Inflammatory macrophage (primary cell): ENCODE measurements around the gene SHH.
"Not testable (repeated sequence)": the region's sequence is repeated elsewhere in the genome, so short reads cannot be mapped to it uniquely, and the experiment has no call there.

Experiments used
- DNase-seq, 2 donors: peaks; one replicate each; pipeline ENCODE4 v3.0.0-alpha.2; 2020 to 2022

SHH gene

DNA sequence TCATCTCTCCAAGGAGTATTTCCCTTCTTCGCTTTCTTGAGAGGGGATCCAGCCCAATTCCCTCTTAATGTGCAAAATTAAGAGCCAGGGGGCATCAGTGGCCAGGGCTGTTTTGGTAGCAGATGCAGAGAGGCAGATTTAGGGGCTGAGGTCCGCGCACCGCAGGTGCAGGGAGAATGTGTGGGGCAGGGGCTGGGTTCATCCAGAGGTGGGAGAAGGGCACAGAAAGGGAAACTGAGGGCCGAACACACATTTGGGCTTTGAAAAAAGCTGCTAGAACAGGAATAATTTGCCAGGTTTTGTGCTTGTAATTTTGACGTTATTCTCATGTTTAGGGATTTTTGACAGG, 6.5 kb upstream of the SHH start:
- no peak for DNase-seq

GRCh38 chr7:155818154-155818819, 6.0 kb upstream of the SHH start:
- DNase-seq = no peak

DNA sequence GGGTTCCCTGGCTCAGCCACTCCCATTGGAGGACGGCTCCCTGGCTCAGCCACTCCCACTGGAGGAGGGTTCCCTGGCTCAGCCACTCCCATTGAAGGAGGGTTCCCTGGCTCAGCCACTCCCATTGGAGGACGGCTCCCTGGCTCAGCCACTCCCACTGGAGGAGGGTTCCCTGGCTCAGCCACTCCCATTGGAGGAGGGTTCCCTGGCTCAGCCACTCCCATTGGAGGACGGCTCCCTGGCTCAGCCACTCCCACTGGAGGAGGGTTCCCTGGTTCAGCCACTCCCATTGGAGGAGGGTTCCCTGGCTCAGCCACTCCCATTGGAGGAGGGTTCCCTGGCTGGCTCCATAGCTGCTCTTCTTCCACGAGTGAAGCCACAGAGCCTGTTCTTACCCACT, 5.3 kb upstream of the SHH start:
- DNase-seq = not testable (repeated sequence)

DNA sequence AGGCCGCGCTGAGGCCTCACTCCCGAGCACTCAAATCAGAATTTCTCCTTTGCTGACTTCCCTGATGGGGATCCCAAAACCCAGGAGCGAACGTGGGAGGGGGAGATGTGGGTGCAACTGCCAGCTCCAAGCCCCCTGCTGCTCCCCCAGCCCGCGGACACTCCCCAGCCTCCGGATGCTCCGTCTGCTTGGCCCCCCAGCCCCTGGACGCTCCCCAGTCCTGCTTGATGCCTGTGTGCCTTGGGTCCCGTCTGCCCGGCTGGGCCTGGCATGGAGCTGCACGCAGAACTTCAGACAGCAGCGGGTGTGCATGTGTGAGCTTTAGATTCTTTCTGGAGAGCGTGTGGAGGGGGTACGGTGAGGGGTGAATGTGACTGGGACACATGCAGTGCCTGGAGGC, 4.7 kb upstream of the SHH start:
- no peak for DNase-seq

GRCh38 chr7:155816192-155816508, 3.9 kb upstream of the SHH start:
- DNase-seq = no peak

GRCh38 chr7:155815332-155816191, 3.3 kb upstream of the SHH start:
- DNase-seq = peak; percentile 32 to 46

DNA sequence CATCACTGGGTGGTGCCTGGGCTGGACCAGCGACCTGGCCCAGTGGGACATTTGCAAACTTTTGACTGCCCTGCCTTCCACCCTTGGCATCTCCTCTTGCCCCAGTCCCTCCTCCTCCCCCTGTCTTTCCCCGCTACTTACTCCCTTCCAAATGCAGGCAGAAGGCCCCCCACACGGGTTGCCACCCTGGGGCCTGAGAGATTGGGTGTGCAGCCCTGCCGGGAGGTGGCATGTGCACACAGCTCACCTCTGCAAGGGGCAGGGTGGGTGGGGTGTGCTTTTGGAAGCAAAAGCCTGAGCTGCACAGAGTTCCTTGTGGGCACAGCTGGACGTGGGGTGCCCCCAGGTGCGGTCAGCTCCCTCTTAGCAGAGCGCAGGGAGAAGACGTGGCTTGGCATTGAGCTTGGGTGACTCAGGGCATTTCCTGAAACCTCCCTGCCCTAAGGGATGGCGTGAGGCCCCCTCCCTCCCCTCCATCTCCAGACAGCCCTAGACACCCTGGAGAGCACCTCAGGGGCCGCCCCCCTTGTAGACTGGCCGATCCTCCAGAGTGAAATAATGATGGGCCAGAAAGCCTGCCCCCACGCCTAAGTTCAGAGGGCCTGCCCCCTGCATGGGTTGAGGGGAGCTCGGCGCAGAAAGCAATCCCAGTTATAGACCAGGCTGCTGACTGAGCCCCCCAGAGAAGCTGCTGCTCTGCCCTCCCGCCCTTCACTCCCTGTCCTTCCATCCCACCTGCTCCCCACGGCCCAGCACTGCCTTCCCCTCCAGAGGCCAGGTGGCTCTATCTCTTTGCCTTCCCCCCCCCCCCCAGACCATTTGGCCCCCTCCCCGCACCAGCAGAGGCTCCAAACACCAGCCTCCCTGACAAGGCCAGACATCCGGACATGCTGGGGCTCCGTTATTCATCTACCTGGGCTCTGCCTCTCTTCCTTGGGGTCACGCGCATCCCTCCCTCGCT, 2.3 kb upstream of the SHH start:
- no peak for DNase-seq

GRCh38 chr7:155813546-155814315, 1.5 kb upstream of the SHH start:
- DNase-seq = no peak

DNA sequence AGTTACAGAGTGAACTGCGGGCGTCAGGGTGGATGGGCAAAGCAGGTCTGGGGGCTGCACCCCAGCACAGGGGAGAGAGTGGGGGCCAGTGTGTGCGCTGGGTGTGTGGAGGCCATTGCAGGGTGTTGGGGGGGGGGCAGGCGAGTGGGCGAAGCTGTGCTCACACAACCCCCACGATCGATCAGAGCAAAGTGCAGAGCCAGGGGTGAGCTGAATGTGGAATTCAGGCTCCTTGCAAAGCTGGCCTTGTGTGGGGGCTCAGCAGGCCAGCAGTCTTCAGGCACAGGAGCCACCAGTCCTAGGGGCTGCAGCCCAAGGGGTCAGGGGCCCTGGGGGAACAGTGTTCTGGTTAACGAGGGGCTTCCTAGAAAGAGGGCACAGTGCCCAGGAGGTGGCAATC, 862 bp upstream of the SHH start:
- no peak for DNase-seq

DNA sequence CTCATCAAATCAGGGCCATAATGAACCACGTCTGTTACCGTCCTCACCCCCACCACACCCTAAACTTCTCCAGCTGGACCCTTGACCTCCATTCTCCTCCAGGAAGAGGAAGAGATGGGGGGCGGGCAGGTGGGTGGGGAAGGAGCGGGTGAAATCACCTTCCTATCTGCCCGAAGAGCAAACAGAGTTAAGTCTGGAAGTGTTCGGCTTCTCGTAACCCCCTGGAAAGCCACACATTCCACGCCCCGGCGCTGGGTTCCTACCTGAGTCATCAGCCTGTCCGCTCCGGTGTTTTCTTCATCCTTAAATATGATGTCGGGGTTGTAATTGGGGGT, 736 bp downstream of the SHH start:
- no peak for DNase-seq

DNA sequence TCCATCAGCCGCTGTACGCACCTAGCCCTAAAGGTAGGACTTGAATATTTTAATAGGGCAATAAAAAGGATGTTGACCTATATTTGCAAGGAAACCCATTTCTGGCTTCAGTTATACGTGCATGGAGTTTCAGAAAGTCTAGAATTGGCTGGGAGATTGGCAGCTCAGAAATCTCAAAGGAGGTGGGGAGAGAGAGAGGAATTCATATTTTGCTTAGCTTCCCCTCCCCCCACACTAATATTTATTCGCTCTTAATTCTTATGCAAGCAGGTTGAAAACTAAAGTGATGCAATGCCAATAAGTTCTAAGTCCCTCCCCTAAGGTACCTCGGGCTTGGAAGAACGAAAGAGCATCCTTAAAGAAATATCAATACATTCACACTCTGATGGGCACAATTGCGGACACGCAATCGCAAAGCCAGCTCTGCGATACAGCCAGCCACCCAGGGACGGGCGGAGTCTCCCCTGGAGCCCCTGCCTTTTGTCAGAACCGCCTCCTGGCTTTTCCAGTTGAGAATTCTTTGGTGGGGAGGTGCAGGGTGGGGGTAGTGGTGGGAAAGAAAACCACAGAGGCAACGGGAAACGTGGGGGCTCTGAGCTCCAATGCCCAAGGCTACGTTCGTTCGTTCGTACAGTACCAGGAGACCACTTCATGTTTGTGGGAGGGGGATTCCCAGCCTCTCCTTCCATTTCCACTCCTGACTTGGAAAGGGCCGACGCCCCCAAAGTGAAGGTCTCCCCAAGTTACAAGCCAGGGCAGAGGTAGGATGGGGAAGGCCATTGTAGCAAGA, 1.3 kb downstream of the SHH start:
- DNase-seq = no peak

- DNase-seq = no peak
Measured at GRCh38 chr7:155809947-155810769, 2.1 kb downstream of the SHH start.

GRCh38 chr7:155809332-155809946, 2.8 kb downstream of the SHH start:
- DNase-seq = no peak

GRCh38 chr7:155808549-155809331, 3.5 kb downstream of the SHH start:
- DNase-seq = no peak

- DNase-seq = no peak
Measured at GRCh38 chr7:155807789-155808548, 4.3 kb downstream of the SHH start.

DNA sequence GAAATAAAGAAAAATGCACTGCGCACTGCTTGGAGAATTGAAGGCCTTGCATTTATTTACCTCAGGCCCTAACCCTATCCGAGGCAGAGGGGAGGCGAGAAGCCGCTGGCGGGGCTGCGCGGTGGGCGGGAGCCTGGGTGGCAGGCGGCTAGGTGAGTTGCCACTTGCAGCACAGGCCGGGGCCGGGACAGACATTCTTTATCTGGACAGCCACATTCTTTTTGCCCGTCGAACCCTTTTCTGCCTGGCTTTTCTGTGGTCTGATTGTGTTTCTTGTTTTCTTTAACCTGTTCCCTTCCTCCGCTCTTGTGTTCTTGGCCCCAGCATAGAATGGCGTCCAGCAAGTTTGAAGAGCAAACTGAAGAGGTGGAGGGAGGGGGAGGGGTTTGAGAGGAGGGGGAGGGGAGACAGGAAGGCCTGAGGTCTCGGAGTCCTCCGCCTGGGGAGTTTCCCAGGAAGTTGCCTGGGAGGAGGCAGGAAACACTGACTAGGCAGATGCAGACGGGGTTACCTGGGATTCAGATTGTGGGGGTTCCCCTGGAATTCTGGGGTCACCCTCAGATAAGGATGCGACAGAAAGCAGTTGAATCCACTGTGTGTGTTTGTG, 5.1 kb downstream of the SHH start:
- DNase-seq = no peak

DNA sequence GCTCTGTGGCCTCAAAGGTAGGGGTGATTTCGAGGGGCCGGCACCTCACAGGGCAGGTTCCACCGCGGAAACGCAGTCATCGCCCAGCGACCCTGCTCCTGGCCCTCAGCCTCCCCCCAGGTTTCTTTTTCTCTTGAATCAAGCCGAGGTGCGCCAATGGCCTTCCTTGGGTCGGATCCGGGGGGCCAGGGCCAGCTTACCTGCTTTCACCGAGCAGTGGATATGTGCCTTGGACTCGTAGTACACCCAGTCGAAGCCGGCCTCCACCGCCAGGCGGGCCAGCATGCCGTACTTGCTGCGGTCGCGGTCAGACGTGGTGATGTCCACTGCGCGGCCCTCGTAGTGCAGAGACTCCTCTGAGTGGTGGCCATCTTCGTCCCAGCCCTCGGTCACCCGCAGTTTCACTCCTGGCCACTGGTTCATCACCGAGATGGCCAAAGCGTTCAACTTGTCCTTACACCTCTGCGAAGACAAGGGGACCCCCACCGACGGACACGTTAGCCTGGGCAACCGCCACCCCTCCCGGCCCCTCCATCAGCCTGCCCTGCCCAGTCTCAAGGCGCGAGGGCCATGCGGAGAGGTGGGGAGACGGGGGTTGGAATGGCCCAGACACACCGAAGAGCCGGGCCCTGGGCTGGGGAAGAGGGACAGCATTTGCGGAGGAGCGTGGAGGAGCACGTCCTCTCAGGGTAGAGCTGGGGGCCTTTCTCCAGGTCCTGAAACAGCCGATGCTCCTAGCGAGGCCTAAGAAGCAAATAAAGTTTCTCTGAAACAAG, 6.0 kb downstream of the SHH start:
- no peak for DNase-seq

DNA sequence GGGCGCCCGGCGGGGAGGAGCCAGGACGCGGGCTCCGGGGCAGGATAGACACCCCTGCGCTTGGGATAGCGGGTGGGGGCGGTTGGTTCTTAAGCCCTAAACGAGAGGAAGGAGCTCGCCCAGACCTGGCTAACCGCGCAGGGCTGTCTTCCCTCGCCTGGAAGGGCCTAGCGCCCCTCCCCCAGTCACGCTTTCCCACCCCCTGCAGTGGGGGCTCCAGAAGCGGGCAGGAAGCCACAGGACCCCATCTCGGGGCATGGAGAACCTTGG, 6.5 kb downstream of the SHH start:
- no peak for DNase-seq
